Smooth muscle cell (in vitro differentiated cells): ENCODE data around the gene PAK1IP1. TPM values are rescaled to one million over a fixed set of nuclear protein-coding genes. Genes with fewer than 3 reads are reported as not detected.
A peak's percentile ranks its signal among the peaks of the same experiment; 100 is the strongest.
"Not testable (repeated sequence)": the region's sequence is repeated elsewhere in the genome, so short reads cannot be mapped to it uniquely, and the experiment has no call there.

ENCODE experiments used
- DNase-seq: peaks from one replicate; lab custom pipeline; 2025; ENCODE audit not compliant: unreplicated experiment; lab: John Stamatoyannopoulos, UW
- H2AFZ ChIP-seq: fragments of 200-600 bp; sonication (generic); 2 replicates; pipeline ENCODE4 v1.6.0; 2016; ENCODE audit warnings: antibody characterized with exemption, low read depth, mild to moderate bottlenecking
- H3F3A ChIP-seq: fragments of 200-600 bp; sonication (generic); 2 replicates; pipeline ENCODE4 v1.6.0; 2017; ENCODE audit warnings: antibody characterized with exemption, low read depth
- H3K27ac ChIP-seq: fragments of 200-600 bp; sonication (generic); 2 replicates; pipeline ENCODE4 v1.5.1; 2016; ENCODE audit warnings: low read depth, mild to moderate bottlenecking
- H3K27me3 ChIP-seq: fragments of 200-600 bp; sonication (generic); 2 replicates; pipeline ENCODE4 v1.6.1; 2016; ENCODE audit warnings: low read depth, mild to moderate bottlenecking
- H3K36me3 ChIP-seq: fragments of 200-600 bp; sonication (generic); 2 replicates; pipeline ENCODE4 v1.5.1; 2016; ENCODE audit warnings: low read depth
- H3K4me1 ChIP-seq: fragments of 200-600 bp; sonication (generic); 2 replicates; pipeline ENCODE4 v1.5.1; 2016; ENCODE audit warnings: low read depth
- H3K4me2 ChIP-seq: fragments of 200-600 bp; sonication (generic); 2 replicates; pipeline ENCODE4 v1.6.0; 2016; ENCODE audit warnings: mild to moderate bottlenecking
- H3K4me3 ChIP-seq: fragments of 200-600 bp; sonication (generic); 2 replicates; pipeline ENCODE4 v1.5.1; 2016; ENCODE audit warnings: mild to moderate bottlenecking
- H3K79me2 ChIP-seq: fragments of 200-600 bp; sonication (generic); 2 replicates; pipeline ENCODE4 v1.6.0; 2016; ENCODE audit warnings: low read depth, mild to moderate bottlenecking
- H3K9ac ChIP-seq: fragments of 200-600 bp; sonication (generic); 2 replicates; pipeline ENCODE4 v1.6.0; 2016; ENCODE audit warnings: low read depth
- H3K9me3 ChIP-seq: fragments of 200-600 bp; sonication (generic); replicated peaks from 2 replicates; pipeline ENCODE4 v1.5.1; 2016; ENCODE audit warnings: low read depth
- H4K20me1 ChIP-seq: fragments of 200-600 bp; sonication (generic); 2 replicates; pipeline ENCODE4 v1.6.0; 2016; ENCODE audit warnings: low read depth
- CTCF ChIP-seq: fragments of 200-600 bp; sonication (generic); IDR thresholded peaks from 2 replicates; pipeline ENCODE4 v1.5.1; 2017; ENCODE audit warnings: borderline replicate concordance, mild to moderate bottlenecking, antibody characterized with exemption; ENCODE audit not compliant: insufficient read depth, poor library complexity, severe bottlenecking
- WGBS: methylation state at CpG from one replicate; pipeline ENCODE4 v1.1.7; 2016; ENCODE audit warnings: low lambda C conversion rate; 5-methylcytosine and 5-hydroxymethylcytosine counted together
- polyA plus RNA-seq: library from polyadenylated mRNA; unstranded; fragments of >200 nt; fragmentation: Nextera tagmentation; extraction: Ambion mirVana; gene quantifications from 2 replicates; pipeline ENCODE4 v1.2.1, GENCODE V29; 2016
- total RNA-seq: library from RNA; depleted of rRNA; stranded (reverse); fragments of >200 nt; gene quantifications from 2 replicates; pipeline ENCODE4 v1.2.3, GENCODE V29; 2014

Gene PAK1IP1
- total and polyA plus RNA-seq, 2 experiments from 2014 or later: 20.9 to 22.0 TPM

GRCh38 chr6:10659699-10660348 is 34.9 kb upstream of the PAK1IP1 start:
- no peak overlapping the region for H3K27ac ChIP-seq
- H3F3A ChIP-seq: no peaks in the 10 kb centered on the region
- no peak overlapping the region for H3K9ac ChIP-seq
- no peak for DNase-seq
- no peaks in the 10 kb centered on the region for H3K27me3 ChIP-seq
- H3K4me2 ChIP-seq: peak overlapping the region; percentile 81
- 39% methylated on average over 48 of the region's 48 CpGs for WGBS
- peak overlapping the region; percentile 56 for H3K4me3 ChIP-seq
- no peak for TF ChIP-seq CTCF
- peak overlapping the region; percentile 74 for H2AFZ ChIP-seq
- no peaks in the 10 kb centered on the region for H3K9me3 ChIP-seq
- H3K4me1 ChIP-seq: no peaks in the 10 kb centered on the region
- H4K20me1 ChIP-seq: no peaks in the 10 kb centered on the region
- no peaks in the 10 kb centered on the region for H3K36me3 ChIP-seq
- no peaks in the 10 kb centered on the region for H3K79me2 ChIP-seq

- not testable (repeated sequence) for H3K27ac ChIP-seq, H3F3A ChIP-seq, H3K9me3 ChIP-seq, DNase-seq, H3K4me1 ChIP-seq, H3K36me3 ChIP-seq, H3K79me2 ChIP-seq, H4K20me1 ChIP-seq, H3K27me3 ChIP-seq, H3K9ac ChIP-seq
- Histone ChIP-seq H3K4me2 (peak overlapping the region; percentile 81), H2AFZ (peak overlapping the region; percentile 74), H3K4me3 (peak overlapping the region; percentile 56)
- 96% methylated on average over 11 of the region's 11 CpGs for WGBS
Measured at GRCh38 chr6:10660431-10661191, 34.2 kb upstream of the PAK1IP1 start.

GRCh38 chr6:10662207-10662606 is 32.6 kb upstream of the PAK1IP1 start:
- Histone ChIP-seq H2AFZ (no peak overlapping the region), H3K79me2 (no peaks in the 10 kb centered on the region), H3K27me3 (no peaks in the 10 kb centered on the region), H3F3A (no peaks in the 10 kb centered on the region), H3K4me1 (no peaks in the 10 kb centered on the region), H3K4me2 (no peak overlapping the region), H3K36me3 (no peaks in the 10 kb centered on the region), H3K4me3 (no peak overlapping the region), H4K20me1 (no peaks in the 10 kb centered on the region), H3K9me3 (no peaks in the 10 kb centered on the region), H3K27ac (no peak overlapping the region), H3K9ac (no peak overlapping the region)
- TF ChIP-seq CTCF: no peak
- DNase-seq: no peak
- WGBS: 94% methylated on average over 8 of the region's 8 CpGs

GRCh38 chr6:10662742-10663141 is 32.0 kb upstream of the PAK1IP1 start:
- Histone ChIP-seq H3K9me3 (no peaks in the 10 kb centered on the region), H3K27me3 (no peaks in the 10 kb centered on the region), H3F3A (no peaks in the 10 kb centered on the region), H3K27ac (no peak overlapping the region), H3K4me1 (no peaks in the 10 kb centered on the region), H3K9ac (no peak overlapping the region), H3K4me2 (no peak overlapping the region), H2AFZ (no peak overlapping the region), H3K4me3 (no peak overlapping the region), H3K79me2 (no peaks in the 10 kb centered on the region), H4K20me1 (no peaks in the 10 kb centered on the region), H3K36me3 (no peaks in the 10 kb centered on the region)
- WGBS: 96% methylated on average over 2 of the region's 2 CpGs
- TF ChIP-seq CTCF: no peak
- DNase-seq: no peak

GRCh38 chr6:10665595-10665994 is 29.2 kb upstream of the PAK1IP1 start:
- H3K9me3 ChIP-seq, H3K4me3 ChIP-seq: not testable (repeated sequence)
- WGBS: 83% methylated on average over 1 of the region's 1 CpG

More at GRCh38 chr6:10665595-10665994, 29.2 kb upstream of the PAK1IP1 start:
- H3K79me2 ChIP-seq, H3F3A ChIP-seq, H3K36me3 ChIP-seq, H3K9ac ChIP-seq, H3K27me3 ChIP-seq, H3K4me1 ChIP-seq, H3K4me2 ChIP-seq, H2AFZ ChIP-seq, H4K20me1 ChIP-seq, H3K27ac ChIP-seq, DNase-seq: not testable (repeated sequence)
